ENCODE measurements around the gene B3GALNT2.

B3GALNT2 gene

DNA sequence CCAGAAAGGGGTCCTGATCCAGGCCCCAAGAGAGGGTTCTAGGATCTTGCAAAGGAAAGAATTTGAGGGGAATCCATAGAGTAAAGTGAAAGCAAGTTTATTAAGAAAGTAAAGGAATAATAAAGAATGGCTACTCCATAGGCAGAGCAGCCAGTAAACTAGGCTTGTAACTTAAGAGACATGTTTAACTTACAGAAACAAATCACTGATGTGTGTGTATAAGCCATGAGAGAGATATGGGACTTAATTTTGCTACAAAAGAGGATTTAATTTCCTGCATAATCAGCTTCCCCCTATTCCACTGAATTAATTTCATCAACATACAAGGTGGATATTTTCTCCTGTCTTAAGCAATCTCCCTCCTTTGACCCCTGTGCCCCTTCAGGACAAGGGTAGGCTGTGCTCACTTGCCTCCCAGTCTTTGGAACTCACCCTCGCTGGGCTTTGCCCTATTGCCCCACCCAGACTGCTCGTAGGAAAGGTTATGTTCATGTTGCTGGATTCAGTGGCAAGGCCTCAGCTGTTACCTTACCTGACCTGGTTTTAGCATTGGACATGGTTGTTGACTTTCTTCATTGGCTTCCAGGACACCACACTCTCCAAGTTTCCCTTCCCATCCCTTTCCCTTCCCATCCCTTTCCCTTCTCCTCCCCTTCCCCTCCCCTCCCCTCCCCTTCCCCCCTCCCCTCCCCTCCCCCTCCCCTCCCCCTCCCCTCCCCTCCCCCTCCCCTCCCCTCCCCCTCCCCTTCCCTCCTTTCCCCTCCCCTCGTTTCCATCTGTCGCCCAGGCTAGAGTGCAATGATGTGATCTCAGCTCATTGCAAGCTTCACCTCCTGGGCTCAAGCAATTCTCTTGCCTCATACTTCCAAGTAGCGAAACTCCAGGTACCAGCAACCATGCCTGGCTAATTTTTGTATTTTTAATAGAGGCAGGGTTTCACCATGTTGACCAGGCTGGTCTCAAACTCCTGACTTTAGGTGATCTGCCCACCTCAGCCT is 92.5 kb downstream of the B3GALNT2 start:
- DNase-seq (ENCODE audit: extremely low read depth, low read depth), result no peak
- TF ChIP-seq, protein P1, sequence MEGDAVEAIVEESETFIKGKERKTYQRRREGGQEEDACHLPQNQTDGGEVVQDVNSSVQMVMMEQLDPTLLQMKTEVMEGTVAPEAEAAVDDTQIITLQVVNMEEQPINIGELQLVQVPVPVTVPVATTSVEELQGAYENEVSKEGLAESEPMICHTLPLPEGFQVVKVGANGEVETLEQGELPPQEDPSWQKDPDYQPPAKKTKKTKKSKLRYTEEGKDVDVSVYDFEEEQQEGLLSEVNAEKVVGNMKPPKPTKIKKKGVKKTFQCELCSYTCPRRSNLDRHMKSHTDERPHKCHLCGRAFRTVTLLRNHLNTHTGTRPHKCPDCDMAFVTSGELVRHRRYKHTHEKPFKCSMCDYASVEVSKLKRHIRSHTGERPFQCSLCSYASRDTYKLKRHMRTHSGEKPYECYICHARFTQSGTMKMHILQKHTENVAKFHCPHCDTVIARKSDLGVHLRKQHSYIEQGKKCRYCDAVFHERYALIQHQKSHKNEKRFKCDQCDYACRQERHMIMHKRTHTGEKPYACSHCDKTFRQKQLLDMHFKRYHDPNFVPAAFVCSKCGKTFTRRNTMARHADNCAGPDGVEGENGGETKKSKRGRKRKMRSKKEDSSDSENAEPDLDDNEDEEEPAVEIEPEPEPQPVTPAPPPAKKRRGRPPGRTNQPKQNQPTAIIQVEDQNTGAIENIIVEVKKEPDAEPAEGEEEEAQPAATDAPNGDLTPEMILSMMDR (IDR thresholded peaks at IDR 0.05; ENCODE audit: low read depth, low read length, missing control alignments), result no peak
- no peak overlapping the region for H3K4me3 ChIP-seq (replicated peaks; ENCODE audit: low read depth, low read length)

DNA sequence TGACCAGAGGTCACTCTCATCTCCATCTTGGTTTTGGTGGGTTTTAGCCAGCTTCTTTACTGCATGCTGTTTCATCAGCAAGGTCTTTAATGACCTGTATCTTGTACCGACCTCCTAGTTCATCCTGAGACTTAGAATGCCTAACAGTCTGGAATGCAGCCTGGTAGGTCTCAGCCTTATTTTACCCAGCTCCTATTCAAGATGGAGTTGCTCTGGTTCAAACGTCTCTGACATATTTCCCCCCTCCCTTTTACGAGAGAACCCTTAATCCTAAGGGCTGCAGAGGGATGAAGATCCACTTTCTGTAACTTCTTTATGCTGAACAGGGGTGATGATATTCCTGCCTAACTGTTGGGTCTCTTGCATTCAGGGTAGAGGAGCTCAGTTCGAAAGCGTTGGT is 93.8 kb downstream of the B3GALNT2 start:
- TF ChIP-seq, protein P1 (IDR thresholded peaks at IDR 0.05; ENCODE audit: low read depth, low read length, missing control alignments), result no peak
- no peak for DNase-seq (ENCODE audit: extremely low read depth, low read depth)
- no peak overlapping the region for H3K4me3 ChIP-seq (replicated peaks; ENCODE audit: low read depth, low read length)

DNA sequence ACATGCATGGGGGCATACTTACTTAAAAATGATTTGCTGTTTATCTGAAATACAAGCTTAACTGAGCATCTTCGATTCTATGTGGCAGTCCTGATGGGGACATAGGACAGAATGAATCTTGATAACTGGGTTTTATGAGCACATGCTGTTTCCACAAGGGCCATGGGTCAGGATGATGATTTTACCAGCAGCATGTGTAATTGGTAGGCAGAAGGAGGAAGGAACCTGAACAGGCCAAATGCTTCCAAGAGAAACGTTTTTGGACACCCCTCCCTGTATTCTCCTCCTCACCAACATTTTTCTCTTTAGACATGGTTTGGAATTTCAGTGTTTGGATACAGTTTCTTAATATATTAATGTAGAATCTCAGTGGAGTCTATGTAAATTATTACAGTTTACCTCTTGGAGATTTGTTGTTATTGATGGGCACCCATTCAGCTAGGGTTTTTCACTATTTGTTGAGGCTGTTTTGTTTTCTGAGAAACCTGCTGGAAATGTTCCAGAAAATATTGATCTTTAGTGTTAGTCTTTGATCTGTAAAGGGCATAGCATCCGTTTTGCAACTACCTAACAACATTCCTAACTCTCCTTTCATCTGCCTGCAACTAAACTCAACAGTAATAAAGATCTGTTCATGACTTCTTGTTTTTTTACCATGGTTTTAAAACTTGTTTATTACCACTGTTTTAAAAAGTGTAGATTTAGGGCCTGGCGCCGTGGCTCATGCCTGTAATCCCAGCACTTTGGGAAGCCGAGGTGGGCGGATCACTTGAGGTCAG is 95.0 kb downstream of the B3GALNT2 start:
- TF ChIP-seq, protein P1 (IDR thresholded peaks at IDR 0.05; ENCODE audit: low read depth, low read length, missing control alignments), result no peak
- no peak for DNase-seq (ENCODE audit: extremely low read depth, low read depth)
- no peak overlapping the region for H3K4me3 ChIP-seq (replicated peaks; ENCODE audit: low read depth, low read length)

DNA sequence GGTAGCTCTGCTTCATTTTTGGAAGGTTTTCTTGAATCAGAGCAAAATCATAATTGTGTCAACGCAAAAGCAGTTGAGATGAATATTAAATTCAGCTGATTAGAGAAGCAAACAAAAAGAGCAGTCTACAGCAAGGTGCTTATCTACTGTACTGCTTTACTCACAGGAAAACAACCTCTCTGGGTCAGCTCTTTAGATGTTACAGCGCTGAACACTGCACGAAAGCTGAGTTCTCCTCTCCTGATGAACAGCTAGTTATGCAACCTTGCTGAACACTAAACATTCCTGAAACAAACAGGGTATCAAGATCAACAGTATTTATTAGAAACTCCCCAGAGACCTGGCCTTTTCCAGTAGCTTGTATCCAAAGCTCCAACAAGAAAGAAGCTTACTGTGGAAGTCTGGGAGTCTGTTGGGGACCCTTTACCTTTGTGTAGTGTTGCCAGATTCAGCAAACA is 95.7 kb downstream of the B3GALNT2 start:
- no peak overlapping the region for H3K4me3 ChIP-seq (replicated peaks; ENCODE audit: low read depth, low read length)
- TF ChIP-seq, protein P1 (IDR thresholded peaks at IDR 0.05; ENCODE audit: low read depth, low read length, missing control alignments), result no peak
- no peak for DNase-seq (ENCODE audit: extremely low read depth, low read depth)

DNA sequence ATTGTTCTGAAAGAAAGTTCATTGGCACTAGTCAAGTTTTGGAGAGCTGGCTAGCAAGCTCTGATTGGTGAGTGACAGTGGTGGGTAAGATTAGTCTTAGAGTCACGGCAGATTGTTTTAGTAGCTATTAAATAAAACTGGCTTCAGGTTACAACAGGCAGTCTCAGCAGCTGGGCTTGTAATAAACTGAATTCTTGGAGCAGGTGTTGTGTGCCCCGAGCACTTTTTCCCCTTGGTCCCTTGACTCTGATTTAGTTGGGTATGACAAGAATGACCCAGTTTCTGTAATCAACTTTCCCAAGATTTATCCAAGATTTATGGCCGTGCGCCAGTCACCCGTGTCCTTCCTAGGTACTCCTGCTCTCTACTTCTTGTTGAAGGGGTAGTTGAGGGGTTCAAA is 96.8 kb downstream of the B3GALNT2 start:
- TF ChIP-seq, protein P1 (IDR thresholded peaks at IDR 0.05; ENCODE audit: low read depth, low read length, missing control alignments), result no peak
- DNase-seq (ENCODE audit: extremely low read depth, low read depth), result no peak
- H3K4me3 ChIP-seq (replicated peaks; ENCODE audit: low read depth, low read length), result no peak overlapping the region

DNA sequence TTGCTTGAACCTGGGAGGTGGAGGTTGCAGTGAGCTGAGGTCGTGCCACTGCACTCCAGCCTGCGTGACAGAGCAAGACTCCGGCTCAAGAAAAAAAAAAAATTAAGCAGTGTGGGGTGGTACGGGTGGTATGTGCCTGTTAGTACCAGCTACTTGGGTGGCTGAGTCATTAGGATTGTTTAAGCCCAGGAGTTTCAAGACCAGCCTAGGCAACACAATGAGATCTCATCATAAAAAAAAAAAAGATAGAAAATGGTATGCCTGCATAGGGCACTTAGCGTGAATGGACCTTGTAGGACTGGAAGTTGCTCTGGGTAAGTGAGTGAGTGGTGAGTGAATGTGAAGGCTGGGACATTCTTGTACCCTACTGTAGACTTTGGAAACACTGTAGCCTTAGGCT is 100.1 kb downstream of the B3GALNT2 start:
- no peak for DNase-seq (ENCODE audit: extremely low read depth, low read depth)
- TF ChIP-seq, protein P1 (IDR thresholded peaks at IDR 0.05; ENCODE audit: low read depth, low read length, missing control alignments), result no peak
- H3K4me3 ChIP-seq (replicated peaks; ENCODE audit: low read depth, low read length), result no peak overlapping the region

Data from HFF-Myc (cell line).